HG03457 (cell line): ENCODE data around the gene ALAS1.
"Not testable (repeated sequence)": the region's sequence is repeated elsewhere in the genome, so short reads cannot be mapped to it uniquely, and the experiment has no call there.

Source experiments
- ATAC-seq: cut with Tn5 transposase; IDR thresholded peaks from one replicate; pipeline ENCODE4 v1.9.1; 2021; ENCODE audit warnings: moderate number of reproducible peaks; ENCODE audit not compliant: unreplicated experiment

The ALAS1 gene

GRCh38 chr3:52197842-52198625 is at the start of gene ALAS1:
ALAS1 (plus strand) TSS chr3:52198160; CDS start chr3:52199242, 1,082 bp downstream.
- ATAC-seq = peak; percentile 70

- ATAC-seq = no peak
Observed at GRCh38 chr3:52149021-52149420, 48.9 kb upstream of the ALAS1 start.

GRCh38 chr3:52149726-52150125 is 48.2 kb upstream of the ALAS1 start:
- ATAC-seq = no peak

GRCh38 chr3:52150357-52150756 is 47.6 kb upstream of the ALAS1 start:
- ATAC-seq = no peak

- no peak for ATAC-seq
Observed at GRCh38 chr3:52150860-52151259, 47.1 kb upstream of the ALAS1 start.

- not testable (repeated sequence) for ATAC-seq
Observed at GRCh38 chr3:52151991-52152390, 46.0 kb upstream of the ALAS1 start.

GRCh38 chr3:52153389-52154096 is 44.4 kb upstream of the ALAS1 start:
- ATAC-seq = peak; percentile 11

GRCh38 chr3:52154135-52155094 is 43.5 kb upstream of the ALAS1 start, which contains the start of gene POC1A:
POC1A (minus strand) TSS chr3:52154423; CDS start chr3:52154372, 51 bp downstream.
- peak; percentile 69 for ATAC-seq

- ATAC-seq = no peak
Observed at GRCh38 chr3:52155912-52156311, 42.0 kb upstream of the ALAS1 start.

- no peak for ATAC-seq
Observed at GRCh38 chr3:52159503-52159902, 38.5 kb upstream of the ALAS1 start.

- ATAC-seq = no peak
Observed at GRCh38 chr3:52162250-52162872, 35.6 kb upstream of the ALAS1 start.

GRCh38 chr3:52167240-52167639 is 30.7 kb upstream of the ALAS1 start:
- no peak for ATAC-seq

- ATAC-seq = not testable (repeated sequence)
Observed at GRCh38 chr3:52170217-52170616, 27.7 kb upstream of the ALAS1 start.

GRCh38 chr3:52171514-52172261 is 26.3 kb upstream of the ALAS1 start:
- ATAC-seq = no peak

GRCh38 chr3:52172262-52172757 is 25.6 kb upstream of the ALAS1 start:
- ATAC-seq = no peak

GRCh38 chr3:52173101-52173500 is 24.9 kb upstream of the ALAS1 start:
- no peak for ATAC-seq

- ATAC-seq = no peak
Observed at GRCh38 chr3:52174896-52175295, 23.1 kb upstream of the ALAS1 start.

GRCh38 chr3:52175416-52176179 is 22.4 kb upstream of the ALAS1 start:
- ATAC-seq = no peak

- no peak for ATAC-seq
Observed at GRCh38 chr3:52176180-52176752, 21.7 kb upstream of the ALAS1 start.
